Astrocyte (in vitro differentiated cells and primary cell): ENCODE data around the gene ANKS1A.
"Not testable (repeated sequence)": the region's sequence is repeated elsewhere in the genome, so short reads cannot be mapped to it uniquely, and the experiment has no call there.

ENCODE experiments used
- CTCF ChIP-seq: IDR thresholded peaks from 2 replicates; pipeline ENCODE4 v1.5.1; 2011; ENCODE audit warnings: low read depth, mild to moderate bottlenecking, inconsistent platforms, low read length, moderate library complexity; ENCODE audit not compliant: insufficient read depth
- EZH2 ChIP-seq: IDR thresholded peaks from 2 replicates; pipeline ENCODE4 v1.6.1; 2012; ENCODE audit warnings: mild to moderate bottlenecking, low read length, inconsistent platforms; ENCODE audit not compliant: insufficient read depth

GRCh38 chr6:34899748-34900147 is 10.7 kb downstream of the ANKS1A start:
- TF ChIP-seq CTCF, EZH2: not testable (repeated sequence)
